ENCODE results near the gene MAP2K6. TPM values are rescaled to one million over a fixed set of nuclear protein-coding genes. Genes with fewer than 3 reads are reported as not detected.

The MAP2K6 gene
- total RNA-seq, 1 experiment from 2014 or later: 12.2 TPM

DNA sequence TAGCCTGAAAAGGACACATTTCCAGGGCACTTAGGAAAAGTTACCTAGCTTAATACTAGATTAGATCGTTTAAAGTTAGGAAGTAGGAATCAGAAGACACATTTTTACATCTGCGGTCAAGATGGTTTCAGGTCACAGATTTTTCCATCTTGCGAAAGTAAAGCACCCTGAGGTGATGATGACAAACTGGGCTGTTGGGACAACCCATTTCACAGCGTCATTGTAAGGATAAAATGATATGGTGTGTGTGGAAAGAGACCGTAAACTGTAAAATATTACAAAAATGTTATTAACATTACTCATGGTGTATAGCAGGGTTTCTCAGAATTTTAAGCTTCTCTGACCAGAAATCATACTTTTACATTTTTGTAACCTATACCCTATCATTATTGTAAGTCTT, 10.1 kb upstream of the MAP2K6 start:
- ATAC-seq: no peak
- H3K36me3 ChIP-seq (ENCODE audit: low read depth, low read length): no peaks in the 10 kb centered on the region
- peaks cover 47% of the 10 kb centered on the region for H3K4me1 ChIP-seq (ENCODE audit: insufficient read depth, low read length)
- peak overlapping the region; percentile 36 for H2AFZ ChIP-seq (ENCODE audit: low read length)
- ChIA-PET CTCF (interaction anchor here (0.6 kb wide), 1 partner anchor 224 kb away, joined by 3 read pairs; no protein-coding TSS in a partner anchor), POLR2A (ENCODE audit: unreplicated experiment) (interaction anchor here (0.5 to 0.7 kb wide), 2 partner anchors 10 to 98 kb away, joined by 3 to 4 read pairs; partner anchors contain the start of gene MAP2K6)
- H3K79me2 ChIP-seq (ENCODE audit: low read length): no peaks in the 10 kb centered on the region
- no peaks in the 10 kb centered on the region for H3K27me3 ChIP-seq (ENCODE audit: low read length)
- no peaks in the 10 kb centered on the region for H3F3A ChIP-seq (ENCODE audit: low read length, unreplicated experiment)
- peak overlapping the region; percentile 61 for H3K27ac ChIP-seq (ENCODE audit: low read length)
- peak overlapping the region; percentile 12; the same call in 1 of the 2 replicates for H3K9ac ChIP-seq (ENCODE audit: low read length)
- no TSS peak for BruUV-seq (replicated peaks)
- H3K9me2 ChIP-seq (replicated peaks; ENCODE audit: low read length): no peaks in the 10 kb centered on the region
- H3K9me3 ChIP-seq (ENCODE audit: low read length): 0 out of 2 replicates have a peak, but pooled peaks cover 6% of the 10 kb centered on the region
- H3K4me2 ChIP-seq (ENCODE audit: low read length): peak overlapping the region; percentile 51
- DNase-seq: peak; percentile 74
- intact Hi-C loops (cut with micrococcal nuclease): loop anchor here (5.0 kb wide), 2 partner anchors 67 to 88 kb away; no protein-coding TSS in a partner anchor
- TF ChIP-seq EZH2 (IDR thresholded peaks at IDR 0.05; ENCODE audit: low read length, unreplicated experiment) (no peak), EZH2phosphoT487 (IDR thresholded peaks at IDR 0.05; ENCODE audit: borderline replicate concordance, low read length) (no peak)
- TF ChIP-seq, protein P1, sequence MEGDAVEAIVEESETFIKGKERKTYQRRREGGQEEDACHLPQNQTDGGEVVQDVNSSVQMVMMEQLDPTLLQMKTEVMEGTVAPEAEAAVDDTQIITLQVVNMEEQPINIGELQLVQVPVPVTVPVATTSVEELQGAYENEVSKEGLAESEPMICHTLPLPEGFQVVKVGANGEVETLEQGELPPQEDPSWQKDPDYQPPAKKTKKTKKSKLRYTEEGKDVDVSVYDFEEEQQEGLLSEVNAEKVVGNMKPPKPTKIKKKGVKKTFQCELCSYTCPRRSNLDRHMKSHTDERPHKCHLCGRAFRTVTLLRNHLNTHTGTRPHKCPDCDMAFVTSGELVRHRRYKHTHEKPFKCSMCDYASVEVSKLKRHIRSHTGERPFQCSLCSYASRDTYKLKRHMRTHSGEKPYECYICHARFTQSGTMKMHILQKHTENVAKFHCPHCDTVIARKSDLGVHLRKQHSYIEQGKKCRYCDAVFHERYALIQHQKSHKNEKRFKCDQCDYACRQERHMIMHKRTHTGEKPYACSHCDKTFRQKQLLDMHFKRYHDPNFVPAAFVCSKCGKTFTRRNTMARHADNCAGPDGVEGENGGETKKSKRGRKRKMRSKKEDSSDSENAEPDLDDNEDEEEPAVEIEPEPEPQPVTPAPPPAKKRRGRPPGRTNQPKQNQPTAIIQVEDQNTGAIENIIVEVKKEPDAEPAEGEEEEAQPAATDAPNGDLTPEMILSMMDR (conservative IDR thresholded peaks at IDR 0.05; ENCODE audit: low read depth, low read length): no peak
- H3K4me3 ChIP-seq (ENCODE audit: low read length): peak overlapping the region; percentile 12; the same call in 1 of the 2 replicates
- H4K20me1 ChIP-seq (ENCODE audit: low read length): no peaks in the 10 kb centered on the region

DNA sequence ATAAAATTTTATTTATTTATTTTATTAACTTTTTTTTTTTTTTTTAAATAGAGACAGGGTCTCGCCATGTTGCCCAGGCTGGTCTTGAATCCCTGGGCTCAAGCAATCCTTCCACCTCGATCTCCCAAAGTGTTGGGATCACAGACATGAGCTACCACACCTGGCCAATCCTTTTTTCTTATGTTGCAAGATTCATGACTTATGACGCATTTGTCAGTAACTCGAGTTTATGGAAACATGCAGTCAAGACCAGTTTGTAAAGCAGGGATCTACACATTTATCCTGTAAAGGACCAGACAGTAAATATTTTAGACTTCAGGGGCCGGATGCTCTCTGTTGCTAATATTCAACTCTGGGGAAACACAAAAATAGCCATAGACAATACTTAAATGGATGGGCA, 9.4 kb upstream of the MAP2K6 start:
- H3K79me2 ChIP-seq (ENCODE audit: low read length): no peaks in the 10 kb centered on the region
- POLR2A ChIA-PET (ENCODE audit: unreplicated experiment): interaction anchor here (0.5 kb wide), 1 partner anchor 9 kb away, joined by 4 read pairs; the partner anchor contains the start of gene MAP2K6
- no peak overlapping the region for H3K4me2 ChIP-seq (ENCODE audit: low read length)
- H3K9ac ChIP-seq (ENCODE audit: low read length): no peak overlapping the region
- 0 out of 2 replicates have a peak, but pooled peaks cover 6% of the 10 kb centered on the region for H3K9me3 ChIP-seq (ENCODE audit: low read length)
- H3K27ac ChIP-seq (ENCODE audit: low read length): peak overlapping the region; percentile 61
- TF ChIP-seq EZH2phosphoT487 (IDR thresholded peaks at IDR 0.05; ENCODE audit: borderline replicate concordance, low read length) (no peak), EZH2 (IDR thresholded peaks at IDR 0.05; ENCODE audit: low read length, unreplicated experiment) (no peak)
- TF ChIP-seq, protein P1 (conservative IDR thresholded peaks at IDR 0.05; ENCODE audit: low read depth, low read length): no peak
- intact Hi-C loops (cut with micrococcal nuclease): no loop called here
- H3K9me2 ChIP-seq (replicated peaks; ENCODE audit: low read length): no peaks in the 10 kb centered on the region
- H2AFZ ChIP-seq (ENCODE audit: low read length): no peak overlapping the region
- CTCF ChIA-PET: no interaction called here
- DNase-seq (peak; percentile 29), ATAC-seq (no peak)
- BruUV-seq (replicated peaks): no TSS peak
- H3K27me3 ChIP-seq (ENCODE audit: low read length): no peaks in the 10 kb centered on the region
- no peaks in the 10 kb centered on the region for H3F3A ChIP-seq (ENCODE audit: low read length, unreplicated experiment)
- no peak overlapping the region for H3K4me3 ChIP-seq (ENCODE audit: low read length)
- peaks cover 47% of the 10 kb centered on the region for H3K4me1 ChIP-seq (ENCODE audit: insufficient read depth, low read length)
- H4K20me1 ChIP-seq (ENCODE audit: low read length): no peaks in the 10 kb centered on the region
- H3K36me3 ChIP-seq (ENCODE audit: low read depth, low read length): no peaks in the 10 kb centered on the region

DNA sequence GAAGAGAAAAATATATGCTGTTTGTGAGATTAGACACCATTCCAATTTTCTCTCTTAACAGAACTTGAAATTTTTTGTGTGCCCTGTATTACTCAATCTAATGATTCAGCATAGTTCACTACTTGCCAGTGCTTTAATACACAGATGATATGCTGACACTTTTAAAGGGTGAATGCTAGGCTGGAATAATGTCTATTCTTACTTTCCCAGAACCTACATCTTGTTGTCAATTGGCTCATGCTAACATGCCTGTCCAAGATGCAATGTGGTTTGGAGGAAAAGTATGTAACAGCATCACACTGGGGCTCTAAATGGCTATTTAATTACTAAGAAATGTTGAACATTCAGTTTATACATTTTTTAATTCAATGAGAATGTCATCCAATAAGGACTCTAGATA, 7.6 kb upstream of the MAP2K6 start:
- H2AFZ ChIP-seq (ENCODE audit: low read length): no peak overlapping the region
- CTCF ChIA-PET: no interaction called here
- POLR2A ChIA-PET (ENCODE audit: unreplicated experiment): no interaction called here
- no peaks in the 10 kb centered on the region for H3F3A ChIP-seq (ENCODE audit: low read length, unreplicated experiment)
- no TSS peak for BruUV-seq (replicated peaks)
- H3K4me3 ChIP-seq (ENCODE audit: low read length): no peak overlapping the region
- H3K9ac ChIP-seq (ENCODE audit: low read length): no peak overlapping the region
- H3K27me3 ChIP-seq (ENCODE audit: low read length): no peaks in the 10 kb centered on the region
- H3K36me3 ChIP-seq (ENCODE audit: low read depth, low read length): no peaks in the 10 kb centered on the region
- intact Hi-C loops (cut with micrococcal nuclease): no loop called here
- no peaks in the 10 kb centered on the region for H4K20me1 ChIP-seq (ENCODE audit: low read length)
- no peak overlapping the region for H3K4me2 ChIP-seq (ENCODE audit: low read length)
- no peaks in the 10 kb centered on the region for H3K9me2 ChIP-seq (replicated peaks; ENCODE audit: low read length)
- DNase-seq (peak; percentile 55), ATAC-seq (no peak; the same call in 1 of the 2 replicates)
- H3K9me3 ChIP-seq (ENCODE audit: low read length): no peaks in the 10 kb centered on the region
- no peak for TF ChIP-seq EZH2phosphoT487 (IDR thresholded peaks at IDR 0.05; ENCODE audit: borderline replicate concordance, low read length)
- H3K4me1 ChIP-seq (ENCODE audit: insufficient read depth, low read length): peaks cover 41% of the 10 kb centered on the region
- H3K79me2 ChIP-seq (ENCODE audit: low read length): no peaks in the 10 kb centered on the region
- no peak overlapping the region for H3K27ac ChIP-seq (ENCODE audit: low read length)

Data from PC-3 (cell line).